ENCODE measurements around the gene SLX1B.
"Not testable (repeated sequence)": the region's sequence is repeated elsewhere in the genome, so short reads cannot be mapped to it uniquely, and the experiment has no call there.

- not testable (repeated sequence) for TF ChIP-seq POLR2A, TAF1, POLR2AphosphoS5, SPI1 (IDR thresholded peaks at IDR 0.05; ENCODE audit: low read depth, low read length)
Measured at GRCh38 chr16:29453754-29454153, 579 bp upstream of the SLX1B start.

Data from GM12891 (cell line).